H1 (cell line): ENCODE measurements around the gene CLDN3. TPM values are rescaled to one million over a fixed set of nuclear protein-coding genes. Genes with fewer than 3 reads are reported as not detected.

ENCODE experiments used
- CTCF ChIA-PET: fragments of 300-600 bp; sonication (Branson Sonifier 250); formaldehyde crosslinking; loops from one replicate; lab custom pipeline; 2021; ENCODE audit not compliant: partially characterized antibody; lab: Charles Lee
- POLR2A ChIA-PET: fragments of 300-600 bp; sonication (Branson Sonifier 250); formaldehyde crosslinking; loops from one replicate; lab custom pipeline; 2021; ENCODE audit warnings: inconsistent platforms; ENCODE audit not compliant: partially characterized antibody; lab: Charles Lee
- DNase-seq, 2 experiments: peaks; one replicate each; pipeline versions ENCODE4 v3.0.0 to v3.0.0-alpha.2; 2010 to 2022; ENCODE audit warnings: low spot score in 2 of 2, low read depth in 1 of 2, mixed read lengths in 1 of 2
- FAIRE-seq: peaks from 2 replicates; lab custom pipeline; 2011; peaks lifted over from hg19 to GRCh38; lab: Jason Lieb, UNC
- H2AFZ ChIP-seq: 2 replicates; pipeline ENCODE4 v1.8.1; 2012; ENCODE audit warnings: low read length, inconsistent platforms
- H2AK5ac ChIP-seq: 2 replicates; pipeline ENCODE4 v1.6.1; 2013; ENCODE audit warnings: low read depth, low read length
- H2BK120ac ChIP-seq: replicated peaks from 2 replicates; pipeline ENCODE3; 2013; ENCODE audit warnings: low read depth, low read length, inconsistent platforms
- H2BK12ac ChIP-seq: 2 replicates; pipeline ENCODE4 v1.6.1; 2013; ENCODE audit warnings: low read depth, low read length
- H2BK15ac ChIP-seq: 2 replicates; pipeline ENCODE4 v1.6.1; 2013; ENCODE audit warnings: low read length
- H2BK20ac ChIP-seq: 2 replicates; pipeline ENCODE4 v1.6.1; 2013; ENCODE audit warnings: low read length
- H2BK5ac ChIP-seq: 2 replicates; pipeline ENCODE4 v1.6.1; 2013; ENCODE audit warnings: low read depth, low read length
- H3K14ac ChIP-seq: 2 replicates; pipeline ENCODE4 v1.6.1; 2013; ENCODE audit warnings: inconsistent platforms; ENCODE audit not compliant: insufficient read length
- H3K18ac ChIP-seq: 2 replicates; pipeline ENCODE4 v1.6.1; 2013; ENCODE audit warnings: low read length; ENCODE audit errors: extremely low read depth
- H3K23ac ChIP-seq: 2 replicates; pipeline ENCODE4 v1.6.1; 2013; ENCODE audit warnings: inconsistent platforms; ENCODE audit not compliant: insufficient read length
- H3K23me2 ChIP-seq: 2 replicates; pipeline ENCODE4 v1.6.1; 2013; ENCODE audit warnings: low read depth, low read length
- H3K27ac ChIP-seq: 2 replicates; pipeline ENCODE4 v1.6.1; 2011; ENCODE audit warnings: low read depth, low read length, inconsistent platforms
- H3K27me3 ChIP-seq, 4 experiments: replicated peaks in 1 of 4; 1 replicate in 1 of 4; 2 replicates in 3 of 4; pipeline versions ENCODE4 v1.6.1 to v1.8.1; 2011 to 2013; ENCODE audit warnings: low read length in 3 of 4, mild to moderate bottlenecking in 3 of 4, inconsistent platforms in 2 of 4, mixed read lengths in 2 of 4, moderate library complexity in 1 of 4; ENCODE audit not compliant: control insufficient read depth in 3 of 4, insufficient read depth in 3 of 4; ENCODE audit errors: extremely low read depth in 1 of 4
- H3K36me3 ChIP-seq, 4 experiments: 2 replicates each; pipeline versions ENCODE4 v1.6.1 to v1.8.1; 2011 to 2013; ENCODE audit warnings: mild to moderate bottlenecking in 4 of 4, low read length in 3 of 4, moderate library complexity in 2 of 4, control low read depth in 1 of 4, inconsistent platforms in 1 of 4; ENCODE audit not compliant: insufficient read depth in 4 of 4, control insufficient read depth in 2 of 4
- H3K4ac ChIP-seq: replicated peaks from 2 replicates; pipeline ENCODE3; 2013; ENCODE audit warnings: low read length, low read depth, mixed read lengths, inconsistent platforms; ENCODE audit not compliant: insufficient read length
- H3K4me1 ChIP-seq, 4 experiments: replicated peaks in 1 of 4; 1 replicate in 1 of 4; 2 replicates in 3 of 4; pipeline versions ENCODE4 v1.6.1 to v1.8.1; 2011 to 2013; ENCODE audit warnings: low read length in 3 of 4, inconsistent platforms in 2 of 4, mixed read lengths in 1 of 4; ENCODE audit not compliant: insufficient read depth in 4 of 4, control insufficient read depth in 3 of 4
- H3K4me2 ChIP-seq, 2 experiments: 2 replicates each; pipeline versions ENCODE4 v1.6.1 to v1.8.1; 2011 to 2013; ENCODE audit warnings: low read depth in 2 of 2, low read length in 2 of 2, control low read depth in 1 of 2, inconsistent platforms in 1 of 2, mild to moderate bottlenecking in 1 of 2; ENCODE audit not compliant: insufficient read depth in 1 of 2
- H3K4me3 ChIP-seq, 4 experiments: fragments of 200-600, 300-600 bp in 1 of 4; sonication (generic), shearing (Covaris generic), sonication (Bioruptor Twin) in 1 of 4; 2 replicates each; pipeline versions ENCODE4 v1.5.1 to v1.8.1; 2011 to 2016; ENCODE audit warnings: low read length in 4 of 4, low read depth in 3 of 4, control low read depth in 2 of 4, inconsistent platforms in 2 of 4, mild to moderate bottlenecking in 2 of 4, mixed read lengths in 1 of 4, moderate library complexity in 1 of 4; ENCODE audit not compliant: insufficient read depth in 2 of 4; ENCODE audit errors: extremely low read depth in 1 of 4
- H3K56ac ChIP-seq: replicated peaks from 2 replicates; pipeline ENCODE3; 2013; ENCODE audit warnings: low read depth, mild to moderate bottlenecking, mixed read lengths, low read length, inconsistent platforms; ENCODE audit not compliant: insufficient read length
- H3K79me1 ChIP-seq: 2 replicates; pipeline ENCODE4 v1.6.1; 2013; ENCODE audit warnings: low read depth, low read length, control low read depth
- H3K79me2 ChIP-seq, 2 experiments: 2 replicates each; pipeline versions ENCODE4 v1.6.1 to v1.8.1; 2012 to 2013; ENCODE audit warnings: low read length in 2 of 2, mild to moderate bottlenecking in 2 of 2, inconsistent platforms in 1 of 2; ENCODE audit not compliant: insufficient read depth in 2 of 2, control insufficient read depth in 1 of 2
- H3K9ac ChIP-seq, 4 experiments: replicated peaks in 1 of 4; 1 replicate in 1 of 4; 2 replicates in 3 of 4; pipeline versions ENCODE4 v1.6.1 to v1.8.1; 2011 to 2013; ENCODE audit warnings: low read depth in 3 of 4, low read length in 3 of 4, control low read depth in 2 of 4, mild to moderate bottlenecking in 2 of 4, moderate library complexity in 2 of 4, inconsistent platforms in 1 of 4; ENCODE audit errors: extremely low read depth in 1 of 4
- H3K9me3 ChIP-seq, 2 experiments: 2 replicates each; pipeline versions ENCODE4 v1.6.1 to v1.8.1; 2012 to 2013; ENCODE audit warnings: mild to moderate bottlenecking in 2 of 2, moderate library complexity in 2 of 2, control low read depth in 1 of 2, inconsistent platforms in 1 of 2, low read depth in 1 of 2, low read length in 1 of 2, mixed read lengths in 1 of 2; ENCODE audit not compliant: insufficient read depth in 2 of 2
- H4K20me1 ChIP-seq, 2 experiments: replicated peaks in 1 of 2; 2 replicates each; pipeline versions ENCODE3 to v1.8.1; 2011 to 2013; ENCODE audit warnings: inconsistent platforms in 2 of 2, low read length in 2 of 2, mild to moderate bottlenecking in 1 of 2; ENCODE audit not compliant: insufficient read depth in 2 of 2, control insufficient read depth in 1 of 2
- H4K5ac ChIP-seq: 2 replicates; pipeline ENCODE4 v1.6.1; 2013; ENCODE audit warnings: low read length, low read depth, mixed read lengths, inconsistent platforms; ENCODE audit not compliant: insufficient read length
- H4K8ac ChIP-seq: 2 replicates; pipeline ENCODE4 v1.8.0; 2013; ENCODE audit warnings: mild to moderate bottlenecking, moderate library complexity, low read length, inconsistent platforms; ENCODE audit not compliant: insufficient read depth; ENCODE audit errors: extremely low read depth
- H4K91ac ChIP-seq: replicated peaks from 2 replicates; pipeline ENCODE3; 2013; ENCODE audit warnings: low read length, mixed read lengths, inconsistent platforms; ENCODE audit not compliant: insufficient read length
- BCL11A ChIP-seq, 2 experiments: IDR thresholded peaks; one replicate each; pipeline ENCODE4 v1.6.1; 2011; ENCODE audit warnings: low read depth in 2 of 2, low read length in 2 of 2, mild to moderate bottlenecking in 2 of 2
- CBX5 ChIP-seq: fragments of 300-800, 300-1000 bp; sonication (generic); IDR thresholded peaks from 2 replicates; pipeline ENCODE4 v1.7.1; 2016; ENCODE audit warnings: antibody characterized with exemption, low read length, low read depth
- CTBP2 ChIP-seq: IDR thresholded peaks from 2 replicates; pipeline ENCODE4 v1.7.0; 2011; ENCODE audit warnings: borderline replicate concordance, mild to moderate bottlenecking, moderate library complexity, mixed read lengths, low read length; ENCODE audit not compliant: insufficient read depth, insufficient read length
- MAX ChIP-seq: IDR thresholded peaks from 2 replicates; pipeline ENCODE4 v1.6.1; 2012; ENCODE audit warnings: inconsistent platforms
- POU5F1 ChIP-seq: IDR thresholded peaks from 2 replicates; pipeline ENCODE4 v1.6.1; 2011; ENCODE audit warnings: low read depth, mild to moderate bottlenecking, low read length, moderate library complexity
- SIX5 ChIP-seq: IDR thresholded peaks from 2 replicates; pipeline ENCODE4 v1.6.1; 2011; ENCODE audit warnings: mild to moderate bottlenecking, low read depth, low read length
- SRF ChIP-seq: IDR thresholded peaks from 2 replicates; pipeline ENCODE4 v1.6.1; 2011; ENCODE audit warnings: mild to moderate bottlenecking, low read depth, low read length, moderate library complexity
- TAF1 ChIP-seq: IDR thresholded peaks from 2 replicates; pipeline ENCODE4 v1.6.1; 2011; ENCODE audit warnings: mild to moderate bottlenecking, low read depth, low read length
- TBP ChIP-seq: IDR thresholded peaks from 2 replicates; pipeline ENCODE4 v1.6.1; 2011; ENCODE audit warnings: low read depth, low read length, improper control_type of control experiment
- USF2 ChIP-seq: IDR thresholded peaks from 2 replicates; pipeline ENCODE4 v1.6.1; 2011; ENCODE audit warnings: low read length, improper control_type of control experiment
- YY1 ChIP-seq: IDR thresholded peaks from 2 replicates; pipeline ENCODE4 v1.6.1; 2011; ENCODE audit warnings: low read depth, mild to moderate bottlenecking, low read length
- WGBS, 2 experiments: shearing (Covaris generic) in 1 of 2; methylation state at CpG; one replicate each; pipeline versions ENCODE4 v1.1.6 to v1.1.7; 2013 to 2015; ENCODE audit warnings: low lambda C conversion rate in 2 of 2, mixed read lengths in 2 of 2, inconsistent platforms in 1 of 2, low coverage in 1 of 2, missing lambda C conversion rate in 1 of 2; ENCODE audit not compliant: insufficient replicate concordance in 2 of 2, insufficient coverage in 1 of 2, insufficient read length in 1 of 2; ENCODE audit errors: extremely low coverage in 1 of 2, missing lambda C conversion rate in 1 of 2; 5-methylcytosine and 5-hydroxymethylcytosine counted together
- polyA plus RNA-seq, 7 experiments: library from polyadenylated mRNA; depleted of rRNA in 3 of 7; stranded (reverse) in 5 of 7; unstranded in 2 of 7; fragments of >200 nt in 5 of 7; fragments of 200-250 nt in 2 of 7; gene quantifications; 1 replicate in 5 of 7; 2 replicates in 1 of 7; 4 replicates in 1 of 7; pipeline versions ENCODE4 v1.2.1 to v1.2.3, GENCODE V29; 2011 to 2013; ENCODE audit warnings: missing spikeins in 2 of 7, mixed read lengths in 2 of 7
- total RNA-seq: library from RNA; stranded (reverse); fragmentation: NEBNext Ultra II Directional; extraction: Animal tissue kit (Norgen Biotek cat#: 25700); gene quantifications from 2 replicates; pipeline ENCODE4 v1.2.1, GENCODE V29; 2021
- TF ChIP-seq, protein P1 (sequence below): IDR thresholded peaks from 2 replicates; pipeline ENCODE4 v1.6.1; 2012; ENCODE audit warnings: inconsistent platforms

Gene CLDN3
- total and polyA plus RNA-seq, 2 of the 8 experiments (the other 6 are each of a cell fraction or from before 2014, with no cell fraction given), result 19.1 to 65.2 TPM

DNA sequence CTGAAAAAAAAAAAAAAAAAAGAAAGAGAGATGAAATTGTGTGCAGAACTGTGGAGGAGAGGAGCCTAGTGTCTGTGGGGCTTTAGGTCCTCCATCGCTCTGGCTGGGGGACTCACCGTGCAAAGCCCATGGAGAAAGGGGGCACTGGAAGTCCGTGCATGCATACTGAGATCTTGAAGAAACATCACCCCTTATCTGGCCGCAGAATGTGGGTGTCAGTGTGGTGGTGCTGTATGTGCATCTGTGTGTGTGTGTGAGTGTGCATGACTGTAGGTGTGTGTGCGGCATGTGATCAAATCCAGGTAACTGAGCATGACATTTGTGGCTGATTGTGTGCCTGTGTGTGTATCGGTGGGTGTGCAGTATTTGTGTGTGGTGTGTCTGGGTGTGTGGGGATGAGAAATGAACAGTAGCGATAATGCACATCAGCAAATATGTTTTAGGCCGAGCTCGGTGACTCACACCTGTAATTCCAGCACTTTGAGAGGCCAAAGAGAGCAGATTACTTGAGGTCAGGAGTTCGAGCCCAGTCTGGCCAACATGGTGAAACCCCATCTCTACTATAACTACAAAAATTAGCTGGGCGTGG, 8.8 kb upstream of the CLDN3 start:
- ChIA-PET POLR2A (no interaction called here), CTCF (interaction anchor here (1.1 to 1.8 kb wide), 3 partner anchors 32 to 275 kb away, joined by 3 to 8 read pairs (median 6); no protein-coding TSS in a partner anchor)
- Histone ChIP-seq H2BK5ac (no peak overlapping the region), H4K20me1 (no peaks in the 10 kb centered on the region), H3K36me3 (no peaks in the 10 kb centered on the region), H2BK12ac (0 out of 2 replicates have a peak overlapping the region, but pooled peaks have one; percentile 45), H3K27ac (no peak overlapping the region), H3K4me3 (no peak overlapping the region), H4K91ac (no peak overlapping the region), H3K4me1 (no peaks in the 10 kb centered on the region; a peak in 1 of 7 replicates), H3K9ac (no peak overlapping the region), H2BK20ac (no peak overlapping the region; the same call in 1 of the 2 replicates), H3K4me2 (no peak overlapping the region), H3K27me3 (peaks cover 0 to 1% (median 0%) of the 10 kb centered on the region in 4 experiments; a peak in 2 of 7 replicates), H4K5ac (no peak overlapping the region), H3K79me1 (no peaks in the 10 kb centered on the region), H2BK15ac (no peak overlapping the region), H3K56ac (no peak overlapping the region), H3K4ac (no peak overlapping the region), H2BK120ac (no peak overlapping the region), H3K23ac (no peak overlapping the region), H2AFZ (no peak overlapping the region), H3K23me2 (no peaks in the 10 kb centered on the region), H3K18ac (no peak overlapping the region), H4K8ac (no peak overlapping the region), H3K9me3 (no peaks in the 10 kb centered on the region), H2AK5ac (0 out of 2 replicates have a peak overlapping the region, but pooled peaks have one; percentile 24), H3K14ac (no peak overlapping the region), H3K79me2 (no peaks in the 10 kb centered on the region)
- 90% methylated on average over 11 of the region's 11 CpGs; no CpG with 5 or more reads in 1 of the 2 experiments for WGBS, 2 experiments
- DNase-seq, result no peak
- no peak for FAIRE-seq
- TF ChIP-seq POU5F1 (no peak), CBX5 (no peak), CTBP2 (no peak), MAX (no peak), TAF1 (no peak), SRF (no peak), SIX5 (no peak), TBP (no peak), USF2 (no peak), BCL11A (IDR thresholded peaks at IDR 0.05; ENCODE audit: low read depth in 2 of 2, low read length in 2 of 2) (no peak), YY1 (no peak)
- TF ChIP-seq, protein P1, sequence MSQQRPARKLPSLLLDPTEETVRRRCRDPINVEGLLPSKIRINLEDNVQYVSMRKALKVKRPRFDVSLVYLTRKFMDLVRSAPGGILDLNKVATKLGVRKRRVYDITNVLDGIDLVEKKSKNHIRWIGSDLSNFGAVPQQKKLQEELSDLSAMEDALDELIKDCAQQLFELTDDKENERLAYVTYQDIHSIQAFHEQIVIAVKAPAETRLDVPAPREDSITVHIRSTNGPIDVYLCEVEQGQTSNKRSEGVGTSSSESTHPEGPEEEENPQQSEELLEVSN, result no peak
